DOHH2 (cell line): ENCODE results near the gene MACC1.

Source experiments
- H3F3A ChIP-seq: fragments of 200-600 bp; sonication (generic), shearing (Covaris generic); 2 replicates; pipeline ENCODE4 v1.6.0; 2016; ENCODE audit warnings: antibody characterized with exemption, mild to moderate bottlenecking; ENCODE audit not compliant: control insufficient read depth, insufficient read depth
- H3K27ac ChIP-seq: fragments of 200-600 bp; sonication (generic); 2 replicates; pipeline ENCODE4 v1.5.1; 2014; ENCODE audit warnings: low read depth, mild to moderate bottlenecking, low read length, moderate library complexity
- H3K27me3 ChIP-seq: fragments of 200-600 bp; sonication (generic); 2 replicates; pipeline ENCODE4 v1.6.1; 2014; ENCODE audit warnings: mild to moderate bottlenecking, low read length, mixed read lengths; ENCODE audit not compliant: control insufficient read depth
- H3K36me3 ChIP-seq: fragments of 200-600 bp; sonication (generic); 2 replicates; pipeline ENCODE4 v1.6.1; 2014; ENCODE audit warnings: mild to moderate bottlenecking, low read length, moderate library complexity, mixed read lengths; ENCODE audit not compliant: control insufficient read depth
- H3K4me1 ChIP-seq: fragments of 200-600 bp; sonication (generic); 2 replicates; pipeline ENCODE4 v1.6.1; 2014; ENCODE audit warnings: mild to moderate bottlenecking, low read length, mixed read lengths; ENCODE audit not compliant: control insufficient read depth
- H3K4me2 ChIP-seq: fragments of 200-600 bp; sonication (generic); 2 replicates; pipeline ENCODE4 v1.6.0; 2014; ENCODE audit warnings: mild to moderate bottlenecking, low read length, moderate library complexity
- H3K4me3 ChIP-seq: fragments of 200-600 bp; sonication (generic); 2 replicates; pipeline ENCODE4 v1.5.1; 2014; ENCODE audit warnings: mild to moderate bottlenecking, low read length, mixed read lengths
- H3K79me2 ChIP-seq: fragments of 200-600 bp; sonication (generic); 2 replicates; pipeline ENCODE4 v1.6.1; 2014; ENCODE audit warnings: mild to moderate bottlenecking, low read length, mixed read lengths; ENCODE audit not compliant: control insufficient read depth
- H3K9me2 ChIP-seq: fragments of 200-600 bp; sonication (generic); replicated peaks from 2 replicates; pipeline ENCODE4 v1.6.1; 2014; ENCODE audit warnings: mild to moderate bottlenecking, low read length, mixed read lengths; ENCODE audit not compliant: control insufficient read depth
- H3K9me3 ChIP-seq: fragments of 200-600 bp; sonication (generic); 2 replicates; pipeline ENCODE4 v1.6.1; 2014; ENCODE audit warnings: antibody characterized with exemption, low read length, mixed read lengths; ENCODE audit not compliant: control insufficient read depth, insufficient read depth
- H4K20me1 ChIP-seq: fragments of 200-600 bp; sonication (generic); 2 replicates; pipeline ENCODE4 v1.6.0; 2014; ENCODE audit warnings: low read depth, mild to moderate bottlenecking, antibody characterized with exemption, low read length, moderate library complexity; ENCODE audit not compliant: control insufficient read depth, insufficient read depth
- EZH2phosphoT487 ChIP-seq: fragments of 200-600 bp; sonication (generic); IDR thresholded peaks from 2 replicates; pipeline ENCODE4 v1.6.1; 2017; ENCODE audit warnings: borderline replicate concordance, mild to moderate bottlenecking, antibody characterized with exemption, low read length, moderate library complexity, mixed read lengths
- TF ChIP-seq, protein P1 (sequence below): fragments of 200-600 bp; sonication (generic); IDR thresholded peaks from one replicate; pipeline ENCODE4 v1.5.1; 2014; ENCODE audit warnings: antibody characterized with exemption, mild to moderate bottlenecking, low read depth, low read length; ENCODE audit not compliant: poor library complexity, severe bottlenecking

Gene MACC1

GRCh38 chr7:20244334-20245120 is 27.3 kb upstream of the MACC1 start:
- no peaks in the 10 kb centered on the region for H3K9me3 ChIP-seq
- H3K4me2 ChIP-seq: no peak overlapping the region
- no peaks in the 10 kb centered on the region for H3K27me3 ChIP-seq
- H4K20me1 ChIP-seq: no peaks in the 10 kb centered on the region
- no peaks in the 10 kb centered on the region for H3K79me2 ChIP-seq
- H3K27ac ChIP-seq: no peak overlapping the region
- H3K4me1 ChIP-seq: no peaks in the 10 kb centered on the region
- H3K4me3 ChIP-seq: no peak overlapping the region
- H3F3A ChIP-seq: no peaks in the 10 kb centered on the region
- no peaks in the 10 kb centered on the region for H3K9me2 ChIP-seq
- TF ChIP-seq EZH2phosphoT487: no peak
- TF ChIP-seq, protein P1, sequence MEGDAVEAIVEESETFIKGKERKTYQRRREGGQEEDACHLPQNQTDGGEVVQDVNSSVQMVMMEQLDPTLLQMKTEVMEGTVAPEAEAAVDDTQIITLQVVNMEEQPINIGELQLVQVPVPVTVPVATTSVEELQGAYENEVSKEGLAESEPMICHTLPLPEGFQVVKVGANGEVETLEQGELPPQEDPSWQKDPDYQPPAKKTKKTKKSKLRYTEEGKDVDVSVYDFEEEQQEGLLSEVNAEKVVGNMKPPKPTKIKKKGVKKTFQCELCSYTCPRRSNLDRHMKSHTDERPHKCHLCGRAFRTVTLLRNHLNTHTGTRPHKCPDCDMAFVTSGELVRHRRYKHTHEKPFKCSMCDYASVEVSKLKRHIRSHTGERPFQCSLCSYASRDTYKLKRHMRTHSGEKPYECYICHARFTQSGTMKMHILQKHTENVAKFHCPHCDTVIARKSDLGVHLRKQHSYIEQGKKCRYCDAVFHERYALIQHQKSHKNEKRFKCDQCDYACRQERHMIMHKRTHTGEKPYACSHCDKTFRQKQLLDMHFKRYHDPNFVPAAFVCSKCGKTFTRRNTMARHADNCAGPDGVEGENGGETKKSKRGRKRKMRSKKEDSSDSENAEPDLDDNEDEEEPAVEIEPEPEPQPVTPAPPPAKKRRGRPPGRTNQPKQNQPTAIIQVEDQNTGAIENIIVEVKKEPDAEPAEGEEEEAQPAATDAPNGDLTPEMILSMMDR: no peak
- no peaks in the 10 kb centered on the region for H3K36me3 ChIP-seq

DNA sequence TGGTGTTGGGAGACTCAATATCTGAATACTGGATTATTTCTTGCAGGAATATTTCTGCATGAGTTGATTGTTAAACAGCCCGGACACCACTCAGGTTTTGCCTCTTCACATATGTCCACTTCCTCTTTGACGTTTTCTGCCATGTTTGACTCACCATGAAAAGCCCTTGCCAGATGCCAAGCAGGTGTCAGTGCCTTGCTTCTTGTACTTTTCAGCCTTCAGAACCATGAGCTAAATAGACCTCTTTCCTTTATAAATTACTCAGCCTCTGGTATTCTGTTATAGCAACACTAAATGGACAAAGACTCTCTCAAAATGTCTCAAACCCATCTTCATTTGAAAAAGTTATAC is 24.7 kb upstream of the MACC1 start:
- no peak overlapping the region for H3K4me3 ChIP-seq
- H4K20me1 ChIP-seq: no peaks in the 10 kb centered on the region
- H3K4me2 ChIP-seq: no peak overlapping the region
- H3K4me1 ChIP-seq: peaks cover 14% of the 10 kb centered on the region
- H3K9me3 ChIP-seq: no peaks in the 10 kb centered on the region
- H3K27ac ChIP-seq: no peak overlapping the region
- H3K36me3 ChIP-seq: no peaks in the 10 kb centered on the region
- no peaks in the 10 kb centered on the region for H3K27me3 ChIP-seq
- H3F3A ChIP-seq: no peaks in the 10 kb centered on the region
- no peak for TF ChIP-seq EZH2phosphoT487
- TF ChIP-seq, protein P1: no peak
- no peaks in the 10 kb centered on the region for H3K79me2 ChIP-seq
- no peaks in the 10 kb centered on the region for H3K9me2 ChIP-seq

GRCh38 chr7:20241194-20241910 is 24.2 kb upstream of the MACC1 start:
- Histone ChIP-seq H3K4me3 (no peak overlapping the region), H3K27me3 (no peaks in the 10 kb centered on the region), H3K4me1 (peaks cover 14% of the 10 kb centered on the region), H3K79me2 (no peaks in the 10 kb centered on the region), H4K20me1 (no peaks in the 10 kb centered on the region), H3F3A (no peaks in the 10 kb centered on the region), H3K4me2 (no peak overlapping the region), H3K9me2 (no peaks in the 10 kb centered on the region), H3K27ac (no peak overlapping the region), H3K9me3 (no peaks in the 10 kb centered on the region), H3K36me3 (no peaks in the 10 kb centered on the region)
- no peak for TF ChIP-seq EZH2phosphoT487
- TF ChIP-seq, protein P1: no peak
